Measurements from ENCODE around the gene GPR65. TPM values are rescaled to one million over a fixed set of nuclear protein-coding genes. Genes with fewer than 3 reads are reported as not detected.
A peak's percentile ranks its signal among the peaks of the same experiment; 100 is the strongest.

The GPR65 gene
- total RNA-seq, 4 donors from 2014 or later: 1.1 to 2.1 (median 1.3) TPM

DNA sequence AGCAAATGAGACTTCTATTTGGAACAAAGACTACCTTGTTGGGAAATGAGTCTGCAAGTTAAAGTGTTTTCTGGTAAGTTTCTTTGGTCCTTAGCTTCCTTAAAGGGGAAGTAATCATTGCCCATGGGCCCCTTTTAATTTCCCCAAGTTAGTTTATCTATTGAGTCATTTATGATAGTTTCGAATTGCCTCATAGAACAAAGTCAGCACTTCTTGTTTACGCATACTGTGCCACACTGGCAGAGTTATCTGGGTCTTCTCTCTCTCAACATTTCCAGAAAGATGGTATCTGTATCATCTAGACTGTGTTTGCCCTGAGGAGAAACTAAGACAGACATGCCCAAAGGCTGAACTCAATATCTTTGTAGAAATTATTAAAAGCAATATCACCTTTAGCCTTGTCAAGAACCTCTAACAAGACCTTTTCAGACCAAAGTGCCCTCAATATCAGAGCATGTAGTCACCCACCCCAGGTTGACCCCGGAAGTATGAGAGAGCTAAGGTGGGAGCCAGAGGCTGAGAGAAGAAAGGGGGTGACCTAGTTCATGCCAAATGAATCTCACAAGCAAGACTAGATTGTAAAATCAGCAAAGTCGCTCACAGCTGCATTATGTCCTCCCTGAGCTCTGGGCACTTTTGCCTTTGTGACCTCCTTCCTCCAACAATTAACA is 40.0 kb downstream of the GPR65 start:
- no peak overlapping the region for H3K27ac ChIP-seq
- peak in 1 of 2 donors; percentile 40 for TF ChIP-seq EP300 (IDR thresholded peaks at IDR 0.05)
- TF ChIP-seq POLR2A (IDR thresholded peaks at IDR 0.05): no peak

GRCh38 chr14:88045705-88046104 is 40.8 kb downstream of the GPR65 start:
- no peak overlapping the region for H3K4me3 ChIP-seq
- peak in 1 of 2 donors; percentile 38 for DNase-seq (ENCODE audit: low spot score in 2 of 2)
- 81 to 83% methylated on average over 3 of the region's 3 CpGs for WGBS, 2 donors
- no peak for TF ChIP-seq POLR2A (IDR thresholded peaks at IDR 0.05)
- TF ChIP-seq EP300 (IDR thresholded peaks at IDR 0.05): peak in 1 of 2 donors; percentile 86
- no peak for TF ChIP-seq CTCF (IDR thresholded peaks at IDR 0.05)
- H3K9me3 ChIP-seq: no peaks in the 10 kb centered on the region
- H3K27me3 ChIP-seq: no peaks in the 10 kb centered on the region
- no peak overlapping the region for H3K27ac ChIP-seq
- H3K36me3 ChIP-seq: no peaks in the 10 kb centered on the region
- peaks cover 0 to 4% (median 0%) of the 10 kb centered on the region in 4 donors for H3K4me1 ChIP-seq

More for the DNA sequence above, 40.0 kb downstream of the GPR65 start:
- DNase-seq (ENCODE audit: low spot score in 2 of 2): no peak
- Histone ChIP-seq H3K4me3 (no peak overlapping the region), H3K9me3 (no peaks in the 10 kb centered on the region), H3K4me1 (peaks cover 0 to 4% (median 0%) of the 10 kb centered on the region in 4 donors), H3K36me3 (no peaks in the 10 kb centered on the region), H3K27me3 (no peaks in the 10 kb centered on the region)
- 66 to 83% methylated on average over 4 of the region's 4 CpGs for WGBS, 2 donors

GRCh38 chr14:88048351-88048750 is 43.4 kb downstream of the GPR65 start:
- no peak overlapping the region for H3K4me3 ChIP-seq
- H3K27ac ChIP-seq: no peak overlapping the region
- no peaks in the 10 kb centered on the region for H3K36me3 ChIP-seq
- TF ChIP-seq EP300 (IDR thresholded peaks at IDR 0.05) (no peak), CTCF (IDR thresholded peaks at IDR 0.05) (no peak), POLR2A (IDR thresholded peaks at IDR 0.05) (no peak)
- peaks cover 0 to 5% (median 1%) of the 10 kb centered on the region in 4 donors for H3K9me3 ChIP-seq
- peaks cover 0 to 4% (median 0%) of the 10 kb centered on the region in 4 donors for H3K4me1 ChIP-seq
- no peak for DNase-seq (ENCODE audit: low spot score in 2 of 2)
- no peaks in the 10 kb centered on the region for H3K27me3 ChIP-seq
- WGBS, 2 donors: 86 to 89% methylated on average over 1 of the region's 1 CpG

GRCh38 chr14:88049266-88049665 is 44.3 kb downstream of the GPR65 start:
- Histone ChIP-seq H3K27ac (no peak overlapping the region), H3K4me1 (peaks cover 0 to under 1% (median 0%) of the 10 kb centered on the region in 4 donors), H3K4me3 (no peak overlapping the region), H3K27me3 (no peaks in the 10 kb centered on the region), H3K9me3 (peaks cover 0 to 5% (median 1%) of the 10 kb centered on the region in 4 donors), H3K36me3 (no peaks in the 10 kb centered on the region)
- TF ChIP-seq EP300 (IDR thresholded peaks at IDR 0.05) (peak in 1 of 2 donors; percentile 30), CTCF (IDR thresholded peaks at IDR 0.05) (no peak)
- DNase-seq (ENCODE audit: low spot score in 2 of 2): no peak
- 53 to 55% methylated on average over 1 of the region's 1 CpG for WGBS, 2 donors

GRCh38 chr14:88049936-88050335 is 45.0 kb downstream of the GPR65 start:
- Histone ChIP-seq H3K9me3 (peaks cover 0 to 5% (median 1%) of the 10 kb centered on the region in 4 donors), H3K27ac (no peak overlapping the region), H3K27me3 (no peaks in the 10 kb centered on the region), H3K4me3 (no peak overlapping the region), H3K36me3 (no peaks in the 10 kb centered on the region), H3K4me1 (no peaks in the 10 kb centered on the region)
- no peak for DNase-seq (ENCODE audit: low spot score in 2 of 2)
- WGBS, 2 donors: 54 to 63% methylated on average over 2 of the region's 2 CpGs
- TF ChIP-seq CTCF (IDR thresholded peaks at IDR 0.05) (no peak), POLR2A (IDR thresholded peaks at IDR 0.05) (no peak), EP300 (IDR thresholded peaks at IDR 0.05) (no peak)

Measured in tibial nerve (tissue), 4 donors.